Measurements from ENCODE around the gene CTSE. TPM values are rescaled to one million over a fixed set of nuclear protein-coding genes. Genes with fewer than 3 reads are reported as not detected.

Gene CTSE
- total RNA-seq, 2 experiments from 2014 or later, result not detected

DNA sequence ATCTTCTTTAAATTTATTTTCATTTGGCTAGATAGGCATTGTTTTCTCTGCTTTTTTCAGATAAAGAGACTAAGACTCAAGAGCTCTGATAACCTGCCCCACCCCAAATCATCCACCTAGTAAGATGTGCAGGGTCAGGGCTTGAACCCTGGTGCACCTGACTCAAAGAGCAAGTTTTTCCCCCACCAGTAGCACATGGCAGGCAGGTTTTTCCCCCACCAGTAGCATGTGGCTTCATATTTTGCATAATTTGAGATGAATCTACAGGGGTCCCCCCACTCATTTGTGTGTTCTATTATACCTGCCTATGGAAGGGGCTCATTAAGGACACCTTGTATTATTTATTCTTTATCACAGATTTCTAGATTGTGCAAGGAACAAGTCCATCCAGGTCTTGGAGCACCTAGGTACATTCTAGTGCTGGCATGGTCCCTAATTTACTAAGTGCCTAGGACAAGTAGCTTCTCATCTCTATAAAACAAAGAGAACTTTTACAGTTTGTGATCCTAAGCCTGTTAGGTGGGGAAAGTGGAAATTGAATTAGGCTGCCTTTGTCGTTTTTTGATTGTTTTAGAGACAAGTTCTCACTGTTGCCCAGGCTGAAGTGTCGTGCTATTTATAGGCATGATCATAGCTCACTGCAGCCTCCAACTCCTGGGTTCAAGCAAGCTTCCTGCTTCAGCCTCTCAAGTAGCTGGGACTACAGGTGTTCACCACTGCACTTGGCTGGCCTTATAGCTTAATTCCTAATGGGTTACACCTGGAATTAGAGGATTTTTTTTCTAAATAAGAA lies 13.2 kb upstream of the CTSE start:
- TF ChIP-seq, protein P1, sequence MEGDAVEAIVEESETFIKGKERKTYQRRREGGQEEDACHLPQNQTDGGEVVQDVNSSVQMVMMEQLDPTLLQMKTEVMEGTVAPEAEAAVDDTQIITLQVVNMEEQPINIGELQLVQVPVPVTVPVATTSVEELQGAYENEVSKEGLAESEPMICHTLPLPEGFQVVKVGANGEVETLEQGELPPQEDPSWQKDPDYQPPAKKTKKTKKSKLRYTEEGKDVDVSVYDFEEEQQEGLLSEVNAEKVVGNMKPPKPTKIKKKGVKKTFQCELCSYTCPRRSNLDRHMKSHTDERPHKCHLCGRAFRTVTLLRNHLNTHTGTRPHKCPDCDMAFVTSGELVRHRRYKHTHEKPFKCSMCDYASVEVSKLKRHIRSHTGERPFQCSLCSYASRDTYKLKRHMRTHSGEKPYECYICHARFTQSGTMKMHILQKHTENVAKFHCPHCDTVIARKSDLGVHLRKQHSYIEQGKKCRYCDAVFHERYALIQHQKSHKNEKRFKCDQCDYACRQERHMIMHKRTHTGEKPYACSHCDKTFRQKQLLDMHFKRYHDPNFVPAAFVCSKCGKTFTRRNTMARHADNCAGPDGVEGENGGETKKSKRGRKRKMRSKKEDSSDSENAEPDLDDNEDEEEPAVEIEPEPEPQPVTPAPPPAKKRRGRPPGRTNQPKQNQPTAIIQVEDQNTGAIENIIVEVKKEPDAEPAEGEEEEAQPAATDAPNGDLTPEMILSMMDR (IDR thresholded peaks at IDR 0.05), result no peak
- Mint-ChIP-seq H3K9me3 (no peaks in the 10 kb centered on the region), H3K27ac (no peak overlapping the region), H3K4me1 (ENCODE audit: low read depth) (peaks cover 16% of the 10 kb centered on the region), H3K36me3 (ENCODE audit: low read depth) (no peaks in the 10 kb centered on the region), H3K4me3 (no peak overlapping the region), H3K27me3 (peaks cover 28% of the 10 kb centered on the region)
- ChIA-PET CTCF (interaction anchor here (1.6 kb wide), 1 partner anchor 69 kb away, joined by 11 read pairs; no protein-coding TSS in a partner anchor), POLR2A (interaction anchor here (1.6 kb wide), 1 partner anchor 8 kb away, joined by 5 read pairs; no protein-coding TSS in a partner anchor)
- DNase-seq (peak; percentile 36), ATAC-seq (peak; percentile 51)
- intact Hi-C loops (cut with micrococcal nuclease), result no loop called here

DNA sequence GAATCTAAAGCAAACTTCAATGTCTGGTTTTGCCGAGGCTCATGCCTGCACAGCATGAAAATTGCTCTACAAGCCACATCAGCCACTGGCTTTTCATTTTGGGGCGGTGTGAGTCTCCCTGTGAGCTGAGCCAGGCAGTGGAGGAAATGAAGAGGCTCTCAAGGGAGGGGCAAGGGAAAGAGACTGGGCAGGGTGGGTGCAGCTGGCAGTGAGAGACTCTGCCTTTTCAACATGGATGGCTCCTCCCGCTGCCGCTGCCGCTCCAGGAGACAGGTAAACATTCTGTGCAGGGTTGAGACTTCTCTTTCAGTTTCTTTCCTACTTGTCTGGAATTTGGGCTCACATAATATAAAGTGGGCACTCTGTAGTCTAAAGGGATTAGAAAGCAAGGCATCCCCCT lies 11.3 kb upstream of the CTSE start:
- POLR2A ChIA-PET, result no interaction called here
- peaks cover 20% of the 10 kb centered on the region for H3K4me1 Mint-ChIP-seq (ENCODE audit: low read depth)
- ATAC-seq (peak; percentile 34), DNase-seq (no peak)
- H3K9me3 Mint-ChIP-seq, result no peaks in the 10 kb centered on the region
- TF ChIP-seq, protein P1 (IDR thresholded peaks at IDR 0.05), result no peak
- no peak overlapping the region for H3K4me3 Mint-ChIP-seq
- CTCF ChIA-PET, result interaction anchor here (1.8 to 8.3 kb wide), 2 partner anchors 9 to 71 kb away, joined by 5 to 236 read pairs; no protein-coding TSS in a partner anchor
- H3K27me3 Mint-ChIP-seq, result peaks cover 30% of the 10 kb centered on the region
- intact Hi-C loops (cut with micrococcal nuclease), result no loop called here
- H3K36me3 Mint-ChIP-seq (ENCODE audit: low read depth), result no peaks in the 10 kb centered on the region
- no peak overlapping the region for H3K27ac Mint-ChIP-seq

DNA sequence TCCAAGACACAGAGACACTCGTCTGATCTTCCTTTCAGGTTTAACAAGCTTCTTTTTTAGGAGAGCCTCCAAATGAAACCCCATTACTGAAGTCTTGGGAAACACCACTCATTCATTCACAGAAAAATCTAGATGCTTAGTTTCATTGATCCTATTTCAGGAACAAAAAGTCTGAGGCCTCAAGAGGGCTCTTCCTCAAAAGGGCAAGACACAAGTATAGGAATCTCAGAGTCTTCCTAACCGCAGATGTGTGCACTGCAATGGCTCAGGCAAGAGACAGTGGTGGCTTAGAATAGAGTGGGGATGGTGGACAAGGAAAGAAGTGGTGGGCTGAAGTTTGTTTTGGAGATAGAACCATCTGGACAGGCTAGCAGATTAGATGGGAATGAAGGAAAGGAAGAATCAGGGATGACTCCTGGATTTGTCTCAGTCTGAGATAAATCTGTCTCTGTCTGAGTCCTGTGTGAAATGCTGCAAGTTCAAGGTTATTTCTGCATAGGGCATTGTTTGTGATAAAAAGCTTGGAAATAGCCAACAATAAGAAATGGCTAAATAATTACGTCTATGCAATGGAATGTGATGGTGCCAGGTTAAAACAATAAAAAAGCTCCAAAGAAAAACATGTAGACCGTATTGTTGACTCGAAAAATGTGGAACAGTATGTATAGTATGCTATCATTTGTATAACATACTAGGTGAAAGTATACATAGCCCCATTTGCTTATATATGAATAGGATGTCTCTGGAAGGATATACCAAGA lies 8.9 kb upstream of the CTSE start:
- Mint-ChIP-seq H3K36me3 (ENCODE audit: low read depth) (no peaks in the 10 kb centered on the region), H3K4me1 (ENCODE audit: low read depth) (peaks cover 15% of the 10 kb centered on the region), H3K27me3 (peaks cover 25% of the 10 kb centered on the region), H3K9me3 (no peaks in the 10 kb centered on the region), H3K4me3 (no peak overlapping the region), H3K27ac (no peak overlapping the region)
- ChIA-PET CTCF (interaction anchor here (0.7 to 8.3 kb wide), 4 partner anchors 10 to 74 kb away, joined by 3 to 236 read pairs (median 4); no protein-coding TSS in a partner anchor), POLR2A (interaction anchor here (1.0 kb wide), 1 partner anchor 45 kb away, joined by 3 read pairs; no protein-coding TSS in a partner anchor)
- no peak for ATAC-seq
- DNase-seq, result no peak
- intact Hi-C loops (cut with micrococcal nuclease), result no loop called here
- TF ChIP-seq, protein P1 (IDR thresholded peaks at IDR 0.05), result no peak

DNA sequence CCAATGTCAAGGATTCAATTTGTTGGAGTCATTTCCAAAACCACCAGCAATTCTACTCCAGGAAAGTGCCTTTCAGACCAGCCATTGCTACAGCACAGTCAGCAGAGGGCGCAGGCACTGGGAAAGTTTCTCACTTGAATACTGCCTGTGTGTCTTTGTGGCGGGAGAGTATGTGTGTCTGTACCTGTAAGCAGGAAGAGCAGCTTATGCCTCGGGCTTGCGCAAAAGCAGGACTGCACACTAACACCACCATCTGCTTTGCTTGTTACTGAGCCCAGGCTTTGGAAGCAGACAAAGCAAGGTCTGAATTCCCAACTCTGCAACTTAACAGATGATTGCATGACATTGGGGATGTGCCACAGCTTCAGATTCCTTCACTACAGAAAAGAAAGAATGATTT lies 7.0 kb upstream of the CTSE start:
- H3K9me3 Mint-ChIP-seq, result no peaks in the 10 kb centered on the region
- CTCF ChIA-PET, result interaction anchor here (0.6 to 8.3 kb wide), 41 partner anchors 9 to 372 kb away, joined by 3 to 236 read pairs (median 4); partner anchors contain the start of gene RAB7B
- H3K27ac Mint-ChIP-seq, result no peak overlapping the region
- POLR2A ChIA-PET, result interaction anchor here (2.2 kb wide), 1 partner anchor 76 kb away, joined by 6 read pairs; no protein-coding TSS in a partner anchor
- peaks cover 24% of the 10 kb centered on the region for H3K27me3 Mint-ChIP-seq
- no peaks in the 10 kb centered on the region for H3K36me3 Mint-ChIP-seq (ENCODE audit: low read depth)
- H3K4me3 Mint-ChIP-seq, result no peak overlapping the region
- H3K4me1 Mint-ChIP-seq (ENCODE audit: low read depth), result peaks cover 9% of the 10 kb centered on the region
- TF ChIP-seq, protein P1 (IDR thresholded peaks at IDR 0.05), result peak; percentile 89
- ATAC-seq (peak; percentile 96), DNase-seq (peak; percentile 78)
- intact Hi-C loops (cut with micrococcal nuclease), result loop anchor here (2.0 kb wide), 1 partner anchor 74 kb away; no protein-coding TSS in a partner anchor
